HFFc6 (cell line): ENCODE data around the gene VAV3. TPM values are rescaled to one million over a fixed set of nuclear protein-coding genes. Genes with fewer than 3 reads are reported as not detected.

Source experiments
- DNase-seq: peaks from one replicate; pipeline ENCODE4 v3.0.0-alpha.2; 2018
- H3K27ac Mint-ChIP-seq: 2 replicates; pipeline ENCODE4 v1.8.0; 2020; ENCODE audit warnings: mild to moderate bottlenecking, mixed read lengths
- H3K27me3 Mint-ChIP-seq: 2 replicates; pipeline ENCODE4 v1.8.0; 2021; ENCODE audit warnings: mild to moderate bottlenecking, moderate library complexity, mixed read lengths; ENCODE audit not compliant: insufficient read depth
- H3K36me3 Mint-ChIP-seq: 2 replicates; pipeline ENCODE4 v1.8.0; 2021; ENCODE audit warnings: low read depth, mixed read lengths
- H3K4me1 Mint-ChIP-seq: 2 replicates; pipeline ENCODE4 v1.8.0; 2020; ENCODE audit warnings: low read depth, mixed read lengths
- H3K4me3 Mint-ChIP-seq: 2 replicates; pipeline ENCODE4 v1.8.0; 2020; ENCODE audit warnings: mild to moderate bottlenecking, moderate library complexity, mixed read lengths
- H3K9me3 Mint-ChIP-seq: 2 replicates; pipeline ENCODE4 v1.8.0; 2020; ENCODE audit warnings: mild to moderate bottlenecking, mixed read lengths
- CTCF ChIP-seq: fragments of 200-600 bp; sonication (generic); IDR thresholded peaks from 2 replicates; pipeline ENCODE4 v1.5.0; 2021; ENCODE audit warnings: antibody characterized with exemption, mild to moderate bottlenecking
- total RNA-seq, 6 experiments: library from RNA; stranded (reverse); fragmentation: NEBNext Ultra II Directional; extraction: Animal tissue kit (Norgen Biotek cat#: 25700); gene quantifications; 2 replicates in 1 of 6; 3 replicates in 5 of 6; pipeline ENCODE4 v1.2.3, GENCODE V29; 2021

Gene VAV3
- total RNA-seq, 6 experiments from 2014 or later, result not detected

GRCh38 chr1:107867422-107867821, 97.6 kb downstream of the VAV3 start:
- DNase-seq, result no peak
- H3K4me1 Mint-ChIP-seq, result no peaks in the 10 kb centered on the region
- TF ChIP-seq CTCF, result no peak
- H3K4me3 Mint-ChIP-seq, result no peak overlapping the region
- H3K36me3 Mint-ChIP-seq, result no peaks in the 10 kb centered on the region
- no peak overlapping the region for H3K27ac Mint-ChIP-seq
- no peaks in the 10 kb centered on the region for H3K9me3 Mint-ChIP-seq
- no peaks in the 10 kb centered on the region; the same call in 1 of the 2 replicates for H3K27me3 Mint-ChIP-seq

GRCh38 chr1:107866870-107867269, 98.1 kb downstream of the VAV3 start:
- TF ChIP-seq CTCF, result no peak

GRCh38 chr1:107865627-107866026, 99.4 kb downstream of the VAV3 start:
- no peak for DNase-seq
- TF ChIP-seq CTCF, result no peak
- Mint-ChIP-seq H3K4me3 (no peak overlapping the region), H3K27me3 (no peaks in the 10 kb centered on the region; the same call in 1 of the 2 replicates), H3K27ac (no peak overlapping the region), H3K9me3 (no peaks in the 10 kb centered on the region), H3K4me1 (no peaks in the 10 kb centered on the region), H3K36me3 (no peaks in the 10 kb centered on the region)

More at GRCh38 chr1:107866870-107867269, 98.1 kb downstream of the VAV3 start:
- Mint-ChIP-seq H3K9me3 (no peaks in the 10 kb centered on the region), H3K4me1 (no peaks in the 10 kb centered on the region), H3K27ac (no peak overlapping the region), H3K4me3 (no peak overlapping the region), H3K36me3 (no peaks in the 10 kb centered on the region), H3K27me3 (no peaks in the 10 kb centered on the region; the same call in 1 of the 2 replicates)
- DNase-seq, result no peak

- Mint-ChIP-seq H3K4me1 (no peaks in the 10 kb centered on the region), H3K9me3 (no peaks in the 10 kb centered on the region), H3K36me3 (no peaks in the 10 kb centered on the region), H3K27ac (no peak overlapping the region), H3K4me3 (no peak overlapping the region), H3K27me3 (peaks cover 1% of the 10 kb centered on the region)
- TF ChIP-seq CTCF, result no peak
- DNase-seq, result no peak
Observed at GRCh38 chr1:107863342-107863741, 101.6 kb downstream of the VAV3 start.

GRCh38 chr1:107862064-107862463, 102.9 kb downstream of the VAV3 start:
- Mint-ChIP-seq H3K27ac (no peak overlapping the region), H3K4me1 (no peaks in the 10 kb centered on the region), H3K36me3 (no peaks in the 10 kb centered on the region), H3K9me3 (no peaks in the 10 kb centered on the region), H3K27me3 (peaks cover 1% of the 10 kb centered on the region), H3K4me3 (no peak overlapping the region)
- no peak for DNase-seq
- TF ChIP-seq CTCF, result no peak

- no peak overlapping the region for H3K4me3 Mint-ChIP-seq
- no peak for TF ChIP-seq CTCF
- H3K27ac Mint-ChIP-seq, result no peak overlapping the region
- no peaks in the 10 kb centered on the region for H3K4me1 Mint-ChIP-seq
- no peaks in the 10 kb centered on the region for H3K36me3 Mint-ChIP-seq
- no peak for DNase-seq
- H3K9me3 Mint-ChIP-seq, result no peaks in the 10 kb centered on the region
- peaks cover 1% of the 10 kb centered on the region for H3K27me3 Mint-ChIP-seq
Observed at GRCh38 chr1:107858323-107858722, 106.7 kb downstream of the VAV3 start.
